Erythroblast (primary cell): ENCODE measurements around the gene PEX11G.

Experiments
- GATA1 ChIP-seq: IDR thresholded peaks from 2 replicates; pipeline ENCODE4 v1.6.1; 2011; ENCODE audit warnings: low read depth, mild to moderate bottlenecking, control low read depth, low read length, moderate library complexity
- POLR2A ChIP-seq: IDR thresholded peaks from 2 replicates; pipeline ENCODE4 v1.6.1; 2011; ENCODE audit warnings: mild to moderate bottlenecking, low read length

GRCh38 chr19:7509625-7510024, 20.8 kb upstream of the PEX11G start:
- TF ChIP-seq POLR2A, result no peak
- no peak for TF ChIP-seq GATA1
